A673 (cell line): ENCODE results near the gene ST6GALNAC2.

Experiments used
- CTCF ChIP-seq: fragments of 300-800, 200-600 bp; sonication (generic); conservative IDR thresholded peaks from 2 replicates; pipeline ENCODE4 v1.5.1; 2017; ENCODE audit warnings: low read depth, mild to moderate bottlenecking, antibody characterized with exemption, low read length, moderate library complexity, mixed read lengths
- EZH2 ChIP-seq: fragments of 200-600 bp; sonication (generic); IDR thresholded peaks from 2 replicates; pipeline ENCODE4 v1.6.1; 2017; ENCODE audit warnings: borderline replicate concordance, low read depth, mild to moderate bottlenecking, mixed read lengths, antibody characterized with exemption, low read length; ENCODE audit not compliant: poor library complexity, severe bottlenecking

GRCh38 chr17:76623271-76624146, 37.8 kb upstream of the ST6GALNAC2 start:
- TF ChIP-seq CTCF, result peak; percentile 92
- no peak for TF ChIP-seq EZH2
